Skeletal muscle satellite cell (primary cell): ENCODE measurements around the gene THADA.

Source experiments
- H3K27me3 ChIP-seq: 2 replicates; pipeline ENCODE4 v1.7.0; 2013; ENCODE audit warnings: low read length; ENCODE audit not compliant: control insufficient read depth, insufficient read depth
- H3K36me3 ChIP-seq: 2 replicates; pipeline ENCODE4 v1.7.0; 2013; ENCODE audit warnings: mild to moderate bottlenecking, control low read depth, low read length; ENCODE audit not compliant: insufficient read depth
- H3K4me1 ChIP-seq: 2 replicates; pipeline ENCODE4 v1.7.0; 2013; ENCODE audit warnings: low read length; ENCODE audit not compliant: control insufficient read depth, insufficient read depth
- H3K4me2 ChIP-seq: 2 replicates; pipeline ENCODE4 v1.7.0; 2013; ENCODE audit warnings: mild to moderate bottlenecking, low read length
- H3K4me3 ChIP-seq: 2 replicates; pipeline ENCODE4 v1.7.0; 2013; ENCODE audit warnings: low read length
- H3K9ac ChIP-seq: 2 replicates; pipeline ENCODE4 v1.7.0; 2013; ENCODE audit warnings: mild to moderate bottlenecking, low read depth, low read length, moderate library complexity
- H3K9me3 ChIP-seq: replicated peaks from 2 replicates; pipeline ENCODE4 v1.7.0; 2013; ENCODE audit warnings: mild to moderate bottlenecking, control low read depth, low read length

THADA gene

DNA sequence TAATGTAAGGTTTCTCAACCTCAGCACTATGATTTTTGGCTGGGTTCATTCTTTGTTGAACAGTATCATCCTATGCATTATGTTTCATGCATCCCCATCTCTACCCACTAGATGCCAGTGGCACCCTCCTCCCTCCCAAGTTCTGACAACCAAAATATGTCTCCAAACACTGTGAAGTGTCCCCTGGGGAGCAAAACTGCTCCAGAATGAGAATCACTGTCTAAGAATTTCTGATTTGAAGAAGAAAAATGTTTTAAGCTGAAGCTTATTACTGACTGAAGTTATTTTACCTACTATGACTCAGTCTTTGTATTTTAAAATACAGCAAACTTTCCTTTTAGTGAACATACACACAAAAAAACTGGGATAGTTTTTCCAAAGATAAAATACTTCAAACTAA, 3.4 kb downstream of the THADA start:
- Histone ChIP-seq H3K36me3 (peaks cover 27% of the 10 kb centered on the region), H3K4me1 (peaks cover 34% of the 10 kb centered on the region), H3K27me3 (no peaks in the 10 kb centered on the region), H3K9ac (peak overlapping the region; percentile 22), H3K9me3 (no peaks in the 10 kb centered on the region), H3K4me3 (peak overlapping the region; percentile 2), H3K4me2 (peak overlapping the region; percentile 69)

DNA sequence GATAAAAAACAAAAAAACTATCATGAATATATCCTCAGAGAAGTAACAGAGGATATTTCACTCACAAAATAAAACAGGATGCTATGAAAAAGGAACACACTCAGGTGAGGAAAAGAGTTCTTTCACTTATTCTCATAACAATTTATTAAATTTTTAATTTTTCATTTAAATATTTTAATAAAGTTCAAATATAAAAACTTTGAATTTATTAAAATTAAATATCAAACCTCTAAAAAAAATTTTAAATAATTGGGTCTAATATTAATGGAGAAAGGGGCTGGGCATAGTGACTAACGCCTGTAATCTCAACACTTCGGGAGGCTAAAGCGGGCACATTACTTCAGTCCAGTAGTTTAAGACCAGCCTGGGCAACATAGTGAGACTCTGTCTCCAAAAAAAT, 10.1 kb downstream of the THADA start:
- Histone ChIP-seq H3K36me3 (peaks cover 63% of the 10 kb centered on the region), H3K9me3 (no peaks in the 10 kb centered on the region), H3K4me2 (no peak overlapping the region)

DNA sequence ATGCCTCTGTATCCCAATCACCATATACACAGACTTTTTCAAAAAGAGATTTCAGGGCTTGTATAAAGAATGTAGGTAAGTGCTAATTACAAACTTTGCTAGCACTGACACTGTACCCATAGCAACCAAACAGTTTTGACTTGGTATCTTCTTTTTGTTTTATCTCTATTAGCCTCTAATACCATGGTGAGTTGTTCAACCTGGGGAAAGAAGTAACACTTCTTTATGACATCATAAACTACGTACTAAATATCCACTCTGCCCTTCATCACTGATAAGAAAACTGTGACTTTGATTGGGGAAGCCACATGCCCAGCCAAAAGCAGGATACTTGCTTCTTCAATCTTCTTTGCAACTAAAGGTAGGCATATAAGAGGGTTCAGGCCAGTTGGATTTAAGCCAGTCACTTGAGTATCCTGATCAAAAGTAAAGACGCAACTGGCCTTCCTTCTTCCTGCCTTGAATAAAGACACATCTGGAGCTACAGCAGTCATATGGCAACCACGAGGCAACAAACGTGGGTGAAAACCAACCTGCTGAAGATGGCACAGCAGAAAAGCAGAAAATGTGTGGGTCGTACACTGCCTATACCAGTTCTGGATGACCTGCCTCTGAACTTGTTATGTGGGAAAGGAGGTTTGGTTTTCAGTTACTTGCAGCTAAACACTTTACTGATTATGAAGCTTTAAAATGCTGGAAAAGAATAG, 16.4 kb downstream of the THADA start:
- Histone ChIP-seq H3K36me3 (peaks cover 42% of the 10 kb centered on the region), H3K27me3 (no peaks in the 10 kb centered on the region), H3K9me3 (no peaks in the 10 kb centered on the region), H3K4me2 (no peak overlapping the region), H3K4me1 (peaks cover 6% of the 10 kb centered on the region), H3K4me3 (no peak overlapping the region), H3K9ac (no peak overlapping the region)

More for the DNA sequence above, 10.1 kb downstream of the THADA start:
- Histone ChIP-seq H3K4me1 (no peaks in the 10 kb centered on the region), H3K9ac (no peak overlapping the region), H3K4me3 (no peak overlapping the region), H3K27me3 (no peaks in the 10 kb centered on the region)

DNA sequence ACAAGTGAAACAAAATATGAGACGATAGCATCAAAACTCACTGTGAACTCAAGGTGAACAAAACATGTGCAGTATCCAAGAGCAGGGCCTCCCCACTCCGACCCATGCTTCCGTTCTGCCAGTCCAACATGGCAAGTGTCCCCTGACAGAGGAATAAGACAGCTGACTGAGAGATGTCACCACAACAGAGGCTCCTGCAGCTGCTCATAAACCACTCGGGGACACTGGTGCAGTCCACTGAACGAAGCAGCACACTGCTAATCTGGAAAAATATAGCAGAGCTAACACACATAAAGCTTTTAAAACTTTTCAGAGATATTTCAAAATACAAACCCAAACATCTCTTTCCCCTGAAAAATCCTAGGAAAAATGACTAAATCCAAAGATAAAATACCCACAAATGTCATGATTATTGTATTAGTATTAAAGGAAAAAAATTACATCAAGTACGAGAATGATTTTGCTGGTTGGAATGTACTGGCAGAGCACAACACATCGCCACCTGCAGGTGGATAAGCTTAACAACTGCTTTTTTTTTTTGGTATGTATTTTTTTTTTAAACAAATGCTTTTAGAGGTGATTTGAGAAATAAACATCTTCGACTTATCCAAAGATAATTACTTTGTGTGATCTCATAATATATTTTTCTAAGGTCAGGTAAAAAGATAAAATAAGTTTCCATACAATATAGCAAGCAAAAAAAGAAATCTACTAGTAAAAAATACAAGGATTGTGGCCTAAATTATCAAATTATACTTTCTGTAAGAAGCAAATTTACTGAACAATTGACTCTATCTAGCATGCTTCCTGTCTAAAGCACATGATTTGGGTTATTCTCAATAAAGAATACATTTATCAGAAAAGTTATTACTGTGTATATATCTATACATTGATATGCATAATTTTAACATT, 18.6 kb downstream of the THADA start:
- no peak overlapping the region for H3K4me3 ChIP-seq

DNA sequence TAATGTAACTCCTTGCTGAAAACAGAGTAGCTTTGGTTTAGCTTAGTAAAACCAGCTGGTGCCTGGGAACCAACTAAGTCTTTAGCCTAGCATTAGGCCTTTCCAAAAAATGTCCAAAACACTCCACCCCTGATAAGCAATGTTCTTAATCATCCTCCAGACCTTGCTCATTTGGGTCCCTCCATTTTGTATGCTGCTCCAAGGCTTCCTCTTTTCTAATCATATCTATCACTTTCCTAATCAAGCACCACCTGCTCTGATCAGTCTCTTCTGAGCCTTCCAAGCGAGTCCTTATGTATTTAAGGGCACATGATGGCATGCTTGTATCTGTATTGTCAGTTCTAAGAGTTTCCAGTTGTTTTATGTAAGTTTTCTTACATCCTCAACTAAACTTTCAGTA, 23.6 kb downstream of the THADA start:
- H3K36me3 ChIP-seq, result peaks cover 62% of the 10 kb centered on the region
- H3K4me1 ChIP-seq, result peaks cover 6% of the 10 kb centered on the region
- H3K27me3 ChIP-seq, result no peaks in the 10 kb centered on the region
- no peaks in the 10 kb centered on the region for H3K9me3 ChIP-seq
- no peak overlapping the region for H3K4me2 ChIP-seq
- H3K4me3 ChIP-seq, result no peak overlapping the region
- H3K9ac ChIP-seq, result no peak overlapping the region

More for the DNA sequence above, 18.6 kb downstream of the THADA start:
- Histone ChIP-seq H3K36me3 (peaks cover 49% of the 10 kb centered on the region), H3K9me3 (no peaks in the 10 kb centered on the region), H3K9ac (peak overlapping the region; percentile 30), H3K4me1 (peaks cover 6% of the 10 kb centered on the region), H3K4me2 (peak overlapping the region; percentile 56), H3K27me3 (no peaks in the 10 kb centered on the region)

DNA sequence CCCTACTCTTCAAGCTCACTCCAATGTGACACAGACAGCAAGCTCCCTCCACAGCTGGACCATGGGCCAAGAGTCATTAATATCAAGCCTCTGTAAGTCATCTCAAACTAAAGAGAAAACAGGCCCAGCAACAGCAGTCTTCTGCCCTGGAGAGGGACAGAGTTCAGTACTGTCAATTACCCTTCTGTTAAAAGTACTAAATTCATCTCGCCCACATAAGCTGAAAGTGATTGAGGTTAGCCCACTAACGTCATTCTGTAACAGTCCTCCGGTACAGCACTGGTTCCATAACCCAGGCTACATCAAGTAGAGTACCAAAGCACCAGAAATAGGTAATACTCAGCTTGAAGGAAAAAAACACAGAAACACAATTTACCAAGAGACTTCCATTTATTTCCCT, 25.9 kb downstream of the THADA start:
- H3K4me3 ChIP-seq, result no peak overlapping the region
- H3K9ac ChIP-seq, result no peak overlapping the region
- H3K9me3 ChIP-seq, result no peaks in the 10 kb centered on the region
- no peak overlapping the region for H3K4me2 ChIP-seq
- H3K27me3 ChIP-seq, result no peaks in the 10 kb centered on the region
- H3K4me1 ChIP-seq, result no peaks in the 10 kb centered on the region
- H3K36me3 ChIP-seq, result peaks cover 55% of the 10 kb centered on the region

DNA sequence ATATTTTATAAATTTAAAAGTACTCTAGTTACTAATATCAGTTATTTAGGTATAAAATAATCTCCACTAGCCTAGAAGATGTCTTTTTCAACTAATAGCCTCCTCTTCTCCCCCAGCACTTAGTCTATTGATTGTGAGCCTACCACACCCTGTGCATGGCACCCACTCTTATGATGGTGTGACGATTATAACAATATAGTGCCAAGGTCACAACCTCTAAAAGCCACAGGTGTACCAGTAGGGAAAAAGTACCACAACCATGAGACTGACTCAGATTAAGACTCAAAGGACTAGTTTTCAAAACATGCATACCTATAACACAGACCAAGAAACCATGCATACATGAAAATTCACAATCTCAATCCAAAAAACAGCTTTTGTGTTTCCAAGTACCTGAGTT, 27.6 kb downstream of the THADA start:
- Histone ChIP-seq H3K9ac (no peak overlapping the region), H3K4me2 (no peak overlapping the region), H3K4me3 (no peak overlapping the region), H3K36me3 (peaks cover 46% of the 10 kb centered on the region), H3K27me3 (no peaks in the 10 kb centered on the region), H3K4me1 (no peaks in the 10 kb centered on the region), H3K9me3 (no peaks in the 10 kb centered on the region)

DNA sequence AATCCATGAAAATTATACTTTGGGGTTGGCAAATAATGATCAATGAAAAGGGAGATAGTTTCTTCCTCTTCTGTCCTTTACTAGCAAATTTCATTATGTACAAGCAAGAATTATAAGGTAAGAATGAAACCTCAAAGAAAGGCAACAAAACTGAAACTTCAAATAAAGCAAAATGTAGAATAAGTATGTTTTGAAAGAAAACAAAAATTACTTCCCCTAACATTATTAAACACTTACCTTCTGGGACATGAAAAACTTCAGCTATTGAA, 29.4 kb downstream of the THADA start:
- Histone ChIP-seq H3K4me2 (no peak overlapping the region), H3K4me3 (no peak overlapping the region), H3K36me3 (peaks cover 28% of the 10 kb centered on the region)

DNA sequence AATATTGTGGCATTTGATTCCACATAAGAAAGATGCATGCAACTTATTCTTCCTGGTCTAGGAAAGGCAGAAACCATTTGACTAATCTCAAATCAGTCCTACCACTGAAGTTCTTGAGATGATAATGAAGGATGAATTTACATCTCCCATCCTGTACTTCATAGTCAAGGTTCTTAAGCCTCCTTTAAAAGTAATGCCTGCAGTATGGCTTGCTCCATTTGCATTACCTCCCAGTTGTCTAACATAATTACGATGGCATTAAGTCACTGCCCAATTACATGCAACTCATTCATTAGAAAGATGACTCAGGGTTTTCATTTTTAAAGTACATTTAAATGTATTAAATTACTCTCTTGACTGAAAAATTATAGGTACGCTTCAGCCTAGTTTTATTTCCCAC, 32.2 kb downstream of the THADA start:
- Histone ChIP-seq H3K9me3 (no peaks in the 10 kb centered on the region), H3K4me1 (no peaks in the 10 kb centered on the region), H3K4me2 (no peak overlapping the region), H3K36me3 (peaks cover 22% of the 10 kb centered on the region), H3K9ac (no peak overlapping the region), H3K27me3 (no peaks in the 10 kb centered on the region), H3K4me3 (no peak overlapping the region)

More for the DNA sequence above, 29.4 kb downstream of the THADA start:
- no peak overlapping the region for H3K9ac ChIP-seq
- H3K9me3 ChIP-seq, result no peaks in the 10 kb centered on the region
- H3K27me3 ChIP-seq, result no peaks in the 10 kb centered on the region
- no peaks in the 10 kb centered on the region for H3K4me1 ChIP-seq

DNA sequence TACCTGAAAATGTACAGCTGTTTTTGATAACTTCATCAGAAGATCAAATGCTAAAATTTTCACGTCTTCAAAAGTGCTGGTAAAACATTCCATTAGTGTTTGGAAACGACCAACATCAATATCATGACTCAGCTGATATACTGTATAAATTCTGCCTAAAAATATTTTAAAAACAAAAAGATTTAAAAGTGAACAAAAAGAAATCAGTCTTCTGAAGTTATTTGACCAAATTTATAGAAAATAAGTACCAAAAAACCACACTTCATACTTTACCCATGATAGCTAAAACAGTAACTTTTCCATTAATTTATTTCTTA, 35.6 kb downstream of the THADA start:
- H3K9ac ChIP-seq, result no peak overlapping the region
- H3K27me3 ChIP-seq, result no peaks in the 10 kb centered on the region
- no peaks in the 10 kb centered on the region for H3K4me1 ChIP-seq
- no peak overlapping the region for H3K4me3 ChIP-seq
- H3K9me3 ChIP-seq, result no peaks in the 10 kb centered on the region
- H3K4me2 ChIP-seq, result no peak overlapping the region
- peaks cover 38% of the 10 kb centered on the region for H3K36me3 ChIP-seq

DNA sequence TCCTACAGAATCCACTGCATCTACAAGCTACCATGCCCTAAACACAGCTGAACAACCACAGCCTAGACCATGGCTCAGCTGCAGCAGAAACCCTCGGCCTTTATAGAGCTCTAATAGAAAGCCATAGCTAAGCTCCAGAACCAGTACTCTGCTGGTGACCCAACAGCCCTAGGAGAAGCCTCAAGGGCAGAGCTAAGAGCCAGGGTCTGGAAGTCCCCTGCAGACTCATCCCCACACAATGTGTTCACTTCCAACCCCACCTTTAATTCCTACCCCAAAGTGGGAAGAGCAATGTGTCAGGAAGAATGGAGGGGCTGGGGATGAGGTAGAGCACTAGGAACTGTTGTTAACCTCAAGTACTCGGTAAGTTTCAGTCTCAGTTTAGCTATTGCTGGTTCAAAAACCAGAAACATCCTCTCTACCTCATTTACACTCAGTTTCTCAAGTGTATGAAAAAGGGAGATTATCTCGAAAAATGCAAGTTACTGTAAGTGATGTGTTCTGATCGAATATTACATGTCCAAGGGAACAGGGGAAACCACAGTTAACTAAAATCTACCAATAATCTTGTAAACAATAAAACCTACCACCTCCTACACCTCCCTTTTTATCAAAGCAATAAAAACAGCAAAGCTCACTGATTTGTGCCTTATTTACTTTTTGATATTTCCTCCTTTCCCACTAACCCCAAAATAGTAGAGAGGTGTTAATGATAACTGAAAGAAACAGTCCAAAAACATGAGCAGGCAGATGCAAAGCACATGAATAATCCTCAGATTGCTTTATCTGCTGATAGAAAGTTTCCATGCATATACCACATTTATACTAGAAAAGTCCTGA, 36.2 kb downstream of the THADA start:
- H3K4me3 ChIP-seq, result no peak overlapping the region
- H3K4me2 ChIP-seq, result no peak overlapping the region
- H3K27me3 ChIP-seq, result no peaks in the 10 kb centered on the region
- no peaks in the 10 kb centered on the region for H3K4me1 ChIP-seq
- H3K36me3 ChIP-seq, result peaks cover 42% of the 10 kb centered on the region
- no peaks in the 10 kb centered on the region for H3K9me3 ChIP-seq
- no peak overlapping the region for H3K9ac ChIP-seq
